GM23338 (cell line): ENCODE measurements around the gene GRSF1. TPM values are rescaled to one million over a fixed set of nuclear protein-coding genes. Genes with fewer than 3 reads are reported as not detected.
A peak's percentile ranks its signal among the peaks of the same experiment; 100 is the strongest.

ENCODE experiments used
- ATAC-seq: fragments of 200-7000 bp; cut with Tn5 transposase; 3 replicates; pipeline ENCODE4 v1.9.1; 2020
- DNase-seq: peaks from one replicate; pipeline ENCODE4 v3.0.0-alpha.2; 2015; ENCODE audit warnings: low spot score
- H2AFZ ChIP-seq: fragments of 200-600 bp; sonication (generic); 2 replicates; pipeline ENCODE4 v1.8.0; 2016; ENCODE audit warnings: antibody characterized with exemption, mild to moderate bottlenecking, moderate library complexity
- H3F3A ChIP-seq: fragments of 200-600 bp; sonication (generic); replicated peaks from 2 replicates; pipeline ENCODE4 v1.8.0; 2017; ENCODE audit warnings: antibody characterized with exemption, mixed run types, low read depth
- H3K27ac ChIP-seq: fragments of 200-600 bp; sonication (generic); 2 replicates; pipeline ENCODE4 v1.6.1; 2016; ENCODE audit warnings: low read depth
- H3K27me3 ChIP-seq: fragments of 200-600 bp; sonication (generic); 2 replicates; pipeline ENCODE4 v1.8.0; 2016; ENCODE audit warnings: mild to moderate bottlenecking, mixed run types, moderate library complexity; ENCODE audit not compliant: insufficient read depth
- H3K36me3 ChIP-seq: fragments of 200-600 bp; sonication (generic); 2 replicates; pipeline ENCODE4 v1.8.0; 2016; ENCODE audit warnings: mild to moderate bottlenecking; ENCODE audit not compliant: insufficient read depth
- H3K4me1 ChIP-seq: fragments of 200-600 bp; sonication (generic); 2 replicates; pipeline ENCODE4 v1.8.0; 2016; ENCODE audit warnings: mild to moderate bottlenecking, moderate library complexity; ENCODE audit not compliant: insufficient read depth
- H3K4me2 ChIP-seq: fragments of 200-600 bp; sonication (generic); 2 replicates; pipeline ENCODE4 v1.7.1; 2017; ENCODE audit warnings: mixed run types
- H3K4me3 ChIP-seq: fragments of 200-600 bp; sonication (generic); 2 replicates; pipeline ENCODE4 v1.6.1; 2016; ENCODE audit warnings: mixed run types
- H3K79me2 ChIP-seq: fragments of 200-600 bp; sonication (generic); replicated peaks from 2 replicates; pipeline ENCODE4 v1.8.0; 2017; ENCODE audit warnings: mild to moderate bottlenecking; ENCODE audit not compliant: insufficient read depth
- H3K9me2 ChIP-seq: fragments of 200-600 bp; sonication (generic); 2 replicates; pipeline ENCODE4 v1.8.0; 2017; ENCODE audit not compliant: insufficient read depth
- H4K20me1 ChIP-seq: fragments of 200-600 bp; sonication (generic); replicated peaks from 2 replicates; pipeline ENCODE4 v1.8.0; 2017; ENCODE audit warnings: mild to moderate bottlenecking; ENCODE audit not compliant: insufficient read depth
- H3K27ac Mint-ChIP-seq: 2 replicates; pipeline ENCODE4 v1.8.0; 2020; ENCODE audit warnings: inconsistent platforms, mild to moderate bottlenecking, moderate library complexity, mixed read lengths
- H3K27me3 Mint-ChIP-seq: 3 replicates; pipeline ENCODE4 v1.8.0; 2022; ENCODE audit warnings: low read depth, mild to moderate bottlenecking, moderate library complexity, mixed read lengths, inconsistent platforms; ENCODE audit not compliant: insufficient read depth, poor library complexity
- H3K36me3 Mint-ChIP-seq: 3 replicates; pipeline ENCODE4 v1.8.0; 2021; ENCODE audit warnings: low read depth, mild to moderate bottlenecking, inconsistent platforms, moderate library complexity, mixed read lengths
- H3K4me1 Mint-ChIP-seq: 3 replicates; pipeline ENCODE4 v1.8.0; 2020; ENCODE audit warnings: mild to moderate bottlenecking, inconsistent platforms, mixed read lengths
- H3K4me3 Mint-ChIP-seq: 3 replicates; pipeline ENCODE4 v1.8.0; 2021; ENCODE audit warnings: moderate library complexity, mild to moderate bottlenecking, inconsistent platforms, mixed read lengths
- H3K9me3 Mint-ChIP-seq: 3 replicates; pipeline ENCODE4 v1.8.0; 2020; ENCODE audit warnings: moderate library complexity, mild to moderate bottlenecking, inconsistent platforms, mixed read lengths
- CREB1 ChIP-seq: fragments of 250-450 bp; sonication (Bioruptor Pico); IDR thresholded peaks from 2 replicates; pipeline ENCODE4 v1.5.0; 2020; ENCODE audit warnings: low read depth, mild to moderate bottlenecking, moderate library complexity
- EZH2 ChIP-seq: fragments of 200-600 bp; sonication (generic); IDR thresholded peaks from one replicate; pipeline ENCODE4 v1.8.0; 2017; ENCODE audit warnings: antibody characterized with exemption, mild to moderate bottlenecking, low read depth; ENCODE audit not compliant: unreplicated experiment
- EZH2phosphoT487 ChIP-seq: fragments of 200-600 bp; sonication (generic); IDR thresholded peaks from one replicate; pipeline ENCODE4 v1.8.1; 2018; ENCODE audit warnings: antibody characterized with exemption; ENCODE audit not compliant: unreplicated experiment
- JUNB ChIP-seq: IDR thresholded peaks from one replicate; pipeline ENCODE4 v1.6.1; 2016; ENCODE audit warnings: antibody characterized with exemption; ENCODE audit not compliant: unreplicated experiment
- NANOG ChIP-seq: IDR thresholded peaks from 2 replicates; pipeline ENCODE4 v1.6.1; 2016; ENCODE audit warnings: antibody characterized with exemption, borderline replicate concordance
- POLR2AphosphoS5 ChIP-seq: IDR thresholded peaks from 2 replicates; pipeline ENCODE4 v1.6.1; 2016; ENCODE audit warnings: antibody characterized with exemption, low read depth
- STAT1 ChIP-seq: IDR thresholded peaks from one replicate; pipeline ENCODE4 v1.6.1; 2016; ENCODE audit warnings: antibody characterized with exemption; ENCODE audit not compliant: unreplicated experiment
- ZNF114 ChIP-seq: fragments of 250-450 bp; sonication (Bioruptor Pico); IDR thresholded peaks from 2 replicates; pipeline ENCODE4 v1.5.0; 2020; ENCODE audit warnings: mild to moderate bottlenecking, moderate library complexity
- ZNF331 ChIP-seq: fragments of 250-450 bp; sonication (Bioruptor Pico); IDR thresholded peaks from 2 replicates; pipeline ENCODE4 v1.5.0; 2020; ENCODE audit warnings: low read depth, mild to moderate bottlenecking, moderate library complexity
- polyA plus RNA-seq: library from polyadenylated mRNA; unstranded; fragments of >200 nt; fragmentation: Nextera tagmentation; extraction: Ambion mirVana; gene quantifications from 2 replicates; pipeline ENCODE4 v1.2.1, GENCODE V29; 2016
- total RNA-seq: library from RNA; depleted of rRNA; stranded (reverse); fragments of >200 nt; shearing (Covaris generic); gene quantifications from 2 replicates; pipeline ENCODE4 v1.2.3, GENCODE V29; 2014
- TF ChIP-seq, protein P1 (sequence below): fragments of 250-450 bp; sonication (Bioruptor Pico); IDR thresholded peaks from 2 replicates; pipeline ENCODE4 v1.5.0; 2020; ENCODE audit warnings: mild to moderate bottlenecking, moderate library complexity
- TF ChIP-seq, protein P2 (sequence below): IDR thresholded peaks from 2 replicates; pipeline ENCODE4 v1.6.1; 2016; ENCODE audit warnings: antibody characterized with exemption
- TF ChIP-seq, protein P3 (sequence below), 2 experiments: fragments of 200-600 bp in 1 of 2; sonication (generic) in 1 of 2; conservative IDR thresholded peaks; 2 replicates each; pipeline versions ENCODE4 v1.5.1 to v1.6.1; 2016 to 2017; ENCODE audit warnings: antibody characterized with exemption in 2 of 2, low read depth in 2 of 2, mild to moderate bottlenecking in 2 of 2, moderate library complexity in 1 of 2
- TF ChIP-seq, protein P4 (sequence below): IDR thresholded peaks from one replicate; pipeline ENCODE4 v1.6.1; 2018; ENCODE audit warnings: antibody characterized with exemption; ENCODE audit not compliant: unreplicated experiment

GRSF1 gene
- total and polyA plus RNA-seq, 2 experiments from 2014 or later: 77.3 to 108 TPM

DNA sequence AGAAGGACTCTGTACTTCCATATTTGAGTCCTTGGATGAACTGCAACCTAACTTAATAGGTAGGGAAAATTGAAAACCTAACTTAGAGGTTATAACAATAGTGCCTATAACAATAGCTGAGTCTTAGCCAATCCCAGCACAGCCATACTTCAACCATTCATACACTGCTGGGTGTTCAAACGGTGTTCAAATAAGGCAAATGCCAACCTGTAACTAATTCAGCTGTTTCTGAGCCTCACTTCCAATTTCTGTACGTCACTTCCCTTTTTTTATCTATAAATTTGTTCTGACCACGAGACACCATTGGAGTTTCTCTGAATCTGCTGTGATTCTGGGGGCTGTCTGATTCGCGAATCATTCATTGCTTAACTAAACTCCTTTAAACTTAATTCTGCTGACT lies 9.6 kb upstream of the GRSF1 start:
- Mint-ChIP-seq H3K4me3 (no peak overlapping the region), H3K27me3 (no peaks in the 10 kb centered on the region)

More for the DNA sequence above, 9.6 kb upstream of the GRSF1 start:
- H3K4me1 Mint-ChIP-seq: no peaks in the 10 kb centered on the region
- H3K27ac Mint-ChIP-seq: no peak overlapping the region
- TF ChIP-seq POLR2AphosphoS5 (no peak), STAT1 (no peak), EZH2phosphoT487 (no peak), EZH2 (no peak), ZNF331 (CRISPR knock-in tag) (no peak), JUNB (no peak), ZNF114 (CRISPR knock-in tag) (no peak), CREB1 (CRISPR knock-in tag) (no peak), NANOG (no peak)
- TF ChIP-seq, protein P1, sequence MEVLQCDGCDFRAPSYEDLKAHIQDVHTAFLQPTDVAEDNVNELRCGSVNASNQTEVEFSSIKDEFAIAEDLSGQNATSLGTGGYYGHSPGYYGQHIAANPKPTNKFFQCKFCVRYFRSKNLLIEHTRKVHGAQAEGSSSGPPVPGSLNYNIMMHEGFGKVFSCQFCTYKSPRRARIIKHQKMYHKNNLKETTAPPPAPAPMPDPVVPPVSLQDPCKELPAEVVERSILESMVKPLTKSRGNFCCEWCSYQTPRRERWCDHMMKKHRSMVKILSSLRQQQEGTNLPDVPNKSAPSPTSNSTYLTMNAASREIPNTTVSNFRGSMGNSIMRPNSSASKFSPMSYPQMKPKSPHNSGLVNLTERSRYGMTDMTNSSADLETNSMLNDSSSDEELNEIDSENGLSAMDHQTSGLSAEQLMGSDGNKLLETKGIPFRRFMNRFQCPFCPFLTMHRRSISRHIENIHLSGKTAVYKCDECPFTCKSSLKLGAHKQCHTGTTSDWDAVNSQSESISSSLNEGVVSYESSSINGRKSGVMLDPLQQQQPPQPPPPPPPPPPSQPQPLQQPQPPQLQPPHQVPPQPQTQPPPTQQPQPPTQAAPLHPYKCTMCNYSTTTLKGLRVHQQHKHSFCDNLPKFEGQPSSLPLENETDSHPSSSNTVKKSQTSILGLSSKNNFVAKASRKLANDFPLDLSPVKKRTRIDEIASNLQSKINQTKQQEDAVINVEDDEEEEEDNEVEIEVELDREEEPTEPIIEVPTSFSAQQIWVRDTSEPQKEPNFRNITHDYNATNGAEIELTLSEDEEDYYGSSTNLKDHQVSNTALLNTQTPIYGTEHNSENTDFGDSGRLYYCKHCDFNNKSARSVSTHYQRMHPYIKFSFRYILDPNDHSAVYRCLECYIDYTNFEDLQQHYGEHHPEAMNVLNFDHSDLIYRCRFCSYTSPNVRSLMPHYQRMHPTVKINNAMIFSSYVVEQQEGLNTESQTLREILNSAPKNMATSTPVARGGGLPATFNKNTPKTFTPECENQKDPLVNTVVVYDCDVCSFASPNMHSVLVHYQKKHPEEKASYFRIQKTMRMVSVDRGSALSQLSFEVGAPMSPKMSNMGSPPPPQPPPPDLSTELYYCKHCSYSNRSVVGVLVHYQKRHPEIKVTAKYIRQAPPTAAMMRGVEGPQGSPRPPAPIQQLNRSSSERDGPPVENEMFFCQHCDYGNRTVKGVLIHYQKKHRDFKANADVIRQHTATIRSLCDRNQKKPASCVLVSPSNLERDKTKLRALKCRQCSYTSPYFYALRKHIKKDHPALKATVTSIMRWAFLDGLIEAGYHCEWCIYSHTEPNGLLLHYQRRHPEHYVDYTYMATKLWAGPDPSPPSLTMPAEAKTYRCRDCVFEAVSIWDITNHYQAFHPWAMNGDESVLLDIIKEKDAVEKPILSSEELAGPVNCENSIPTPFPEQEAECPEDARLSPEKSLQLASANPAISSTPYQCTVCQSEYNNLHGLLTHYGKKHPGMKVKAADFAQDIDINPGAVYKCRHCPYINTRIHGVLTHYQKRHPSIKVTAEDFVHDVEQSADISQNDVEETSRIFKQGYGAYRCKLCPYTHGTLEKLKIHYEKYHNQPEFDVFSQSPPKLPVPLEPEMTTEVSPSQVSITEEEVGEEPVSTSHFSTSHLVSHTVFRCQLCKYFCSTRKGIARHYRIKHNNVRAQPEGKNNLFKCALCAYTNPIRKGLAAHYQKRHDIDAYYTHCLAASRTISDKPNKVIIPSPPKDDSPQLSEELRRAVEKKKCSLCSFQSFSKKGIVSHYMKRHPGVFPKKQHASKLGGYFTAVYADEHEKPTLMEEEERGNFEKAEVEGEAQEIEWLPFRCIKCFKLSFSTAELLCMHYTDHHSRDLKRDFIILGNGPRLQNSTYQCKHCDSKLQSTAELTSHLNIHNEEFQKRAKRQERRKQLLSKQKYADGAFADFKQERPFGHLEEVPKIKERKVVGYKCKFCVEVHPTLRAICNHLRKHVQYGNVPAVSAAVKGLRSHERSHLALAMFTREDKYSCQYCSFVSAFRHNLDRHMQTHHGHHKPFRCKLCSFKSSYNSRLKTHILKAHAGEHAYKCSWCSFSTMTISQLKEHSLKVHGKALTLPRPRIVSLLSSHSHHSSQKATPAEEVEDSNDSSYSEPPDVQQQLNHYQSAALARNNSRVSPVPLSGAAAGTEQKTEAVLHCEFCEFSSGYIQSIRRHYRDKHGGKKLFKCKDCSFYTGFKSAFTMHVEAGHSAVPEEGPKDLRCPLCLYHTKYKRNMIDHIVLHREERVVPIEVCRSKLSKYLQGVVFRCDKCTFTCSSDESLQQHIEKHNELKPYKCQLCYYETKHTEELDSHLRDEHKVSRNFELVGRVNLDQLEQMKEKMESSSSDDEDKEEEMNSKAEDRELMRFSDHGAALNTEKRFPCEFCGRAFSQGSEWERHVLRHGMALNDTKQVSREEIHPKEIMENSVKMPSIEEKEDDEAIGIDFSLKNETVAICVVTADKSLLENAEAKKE (CRISPR knock-in tag): no peak
- TF ChIP-seq, protein P2, sequence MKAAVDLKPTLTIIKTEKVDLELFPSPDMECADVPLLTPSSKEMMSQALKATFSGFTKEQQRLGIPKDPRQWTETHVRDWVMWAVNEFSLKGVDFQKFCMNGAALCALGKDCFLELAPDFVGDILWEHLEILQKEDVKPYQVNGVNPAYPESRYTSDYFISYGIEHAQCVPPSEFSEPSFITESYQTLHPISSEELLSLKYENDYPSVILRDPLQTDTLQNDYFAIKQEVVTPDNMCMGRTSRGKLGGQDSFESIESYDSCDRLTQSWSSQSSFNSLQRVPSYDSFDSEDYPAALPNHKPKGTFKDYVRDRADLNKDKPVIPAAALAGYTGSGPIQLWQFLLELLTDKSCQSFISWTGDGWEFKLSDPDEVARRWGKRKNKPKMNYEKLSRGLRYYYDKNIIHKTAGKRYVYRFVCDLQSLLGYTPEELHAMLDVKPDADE: no peak
- TF ChIP-seq, protein P3, sequence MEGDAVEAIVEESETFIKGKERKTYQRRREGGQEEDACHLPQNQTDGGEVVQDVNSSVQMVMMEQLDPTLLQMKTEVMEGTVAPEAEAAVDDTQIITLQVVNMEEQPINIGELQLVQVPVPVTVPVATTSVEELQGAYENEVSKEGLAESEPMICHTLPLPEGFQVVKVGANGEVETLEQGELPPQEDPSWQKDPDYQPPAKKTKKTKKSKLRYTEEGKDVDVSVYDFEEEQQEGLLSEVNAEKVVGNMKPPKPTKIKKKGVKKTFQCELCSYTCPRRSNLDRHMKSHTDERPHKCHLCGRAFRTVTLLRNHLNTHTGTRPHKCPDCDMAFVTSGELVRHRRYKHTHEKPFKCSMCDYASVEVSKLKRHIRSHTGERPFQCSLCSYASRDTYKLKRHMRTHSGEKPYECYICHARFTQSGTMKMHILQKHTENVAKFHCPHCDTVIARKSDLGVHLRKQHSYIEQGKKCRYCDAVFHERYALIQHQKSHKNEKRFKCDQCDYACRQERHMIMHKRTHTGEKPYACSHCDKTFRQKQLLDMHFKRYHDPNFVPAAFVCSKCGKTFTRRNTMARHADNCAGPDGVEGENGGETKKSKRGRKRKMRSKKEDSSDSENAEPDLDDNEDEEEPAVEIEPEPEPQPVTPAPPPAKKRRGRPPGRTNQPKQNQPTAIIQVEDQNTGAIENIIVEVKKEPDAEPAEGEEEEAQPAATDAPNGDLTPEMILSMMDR (conservative IDR thresholded peaks at IDR 0.05; ENCODE audit: low read depth in 2 of 2): no peak
- TF ChIP-seq, protein P4, sequence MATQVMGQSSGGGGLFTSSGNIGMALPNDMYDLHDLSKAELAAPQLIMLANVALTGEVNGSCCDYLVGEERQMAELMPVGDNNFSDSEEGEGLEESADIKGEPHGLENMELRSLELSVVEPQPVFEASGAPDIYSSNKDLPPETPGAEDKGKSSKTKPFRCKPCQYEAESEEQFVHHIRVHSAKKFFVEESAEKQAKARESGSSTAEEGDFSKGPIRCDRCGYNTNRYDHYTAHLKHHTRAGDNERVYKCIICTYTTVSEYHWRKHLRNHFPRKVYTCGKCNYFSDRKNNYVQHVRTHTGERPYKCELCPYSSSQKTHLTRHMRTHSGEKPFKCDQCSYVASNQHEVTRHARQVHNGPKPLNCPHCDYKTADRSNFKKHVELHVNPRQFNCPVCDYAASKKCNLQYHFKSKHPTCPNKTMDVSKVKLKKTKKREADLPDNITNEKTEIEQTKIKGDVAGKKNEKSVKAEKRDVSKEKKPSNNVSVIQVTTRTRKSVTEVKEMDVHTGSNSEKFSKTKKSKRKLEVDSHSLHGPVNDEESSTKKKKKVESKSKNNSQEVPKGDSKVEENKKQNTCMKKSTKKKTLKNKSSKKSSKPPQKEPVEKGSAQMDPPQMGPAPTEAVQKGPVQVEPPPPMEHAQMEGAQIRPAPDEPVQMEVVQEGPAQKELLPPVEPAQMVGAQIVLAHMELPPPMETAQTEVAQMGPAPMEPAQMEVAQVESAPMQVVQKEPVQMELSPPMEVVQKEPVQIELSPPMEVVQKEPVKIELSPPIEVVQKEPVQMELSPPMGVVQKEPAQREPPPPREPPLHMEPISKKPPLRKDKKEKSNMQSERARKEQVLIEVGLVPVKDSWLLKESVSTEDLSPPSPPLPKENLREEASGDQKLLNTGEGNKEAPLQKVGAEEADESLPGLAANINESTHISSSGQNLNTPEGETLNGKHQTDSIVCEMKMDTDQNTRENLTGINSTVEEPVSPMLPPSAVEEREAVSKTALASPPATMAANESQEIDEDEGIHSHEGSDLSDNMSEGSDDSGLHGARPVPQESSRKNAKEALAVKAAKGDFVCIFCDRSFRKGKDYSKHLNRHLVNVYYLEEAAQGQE: no peak
- Histone ChIP-seq H3K27me3 (no peaks in the 10 kb centered on the region), H3K79me2 (no peaks in the 10 kb centered on the region), H3K4me2 (no peak overlapping the region), H3K36me3 (no peaks in the 10 kb centered on the region), H3K4me1 (no peaks in the 10 kb centered on the region), H2AFZ (peak overlapping the region; percentile 21; the same call in 1 of the 2 replicates), H3K27ac (no peak overlapping the region), H3K9me2 (no peaks in the 10 kb centered on the region; the same call in 1 of the 2 replicates), H3K4me3 (no peak overlapping the region), H4K20me1 (no peaks in the 10 kb centered on the region), H3F3A (no peaks in the 10 kb centered on the region)
- H3K9me3 Mint-ChIP-seq: no peaks in the 10 kb centered on the region
- ATAC-seq (no peak), DNase-seq (no peak)
- no peaks in the 10 kb centered on the region for H3K36me3 Mint-ChIP-seq
